Endothelial cell (in vitro differentiated cells): Measurements from ENCODE around the gene SYT2. TPM values are rescaled to one million over a fixed set of nuclear protein-coding genes. Genes with fewer than 3 reads are reported as not detected.
"Not testable (repeated sequence)": the region's sequence is repeated elsewhere in the genome, so short reads cannot be mapped to it uniquely, and the experiment has no call there.

Experiments
- DNase-seq: peaks from one replicate; pipeline ENCODE4 v3.0.0; 2021; ENCODE audit warnings: low spot score
- H3K27ac Mint-ChIP-seq: one replicate; pipeline ENCODE4 v1.8.0; 2021; ENCODE audit warnings: mixed read lengths, inconsistent platforms; ENCODE audit not compliant: unreplicated experiment
- H3K27me3 Mint-ChIP-seq: one replicate; pipeline ENCODE4 v1.8.0; 2021; ENCODE audit warnings: mild to moderate bottlenecking, moderate library complexity, mixed read lengths, inconsistent platforms; ENCODE audit not compliant: unreplicated experiment
- H3K36me3 Mint-ChIP-seq: one replicate; pipeline ENCODE4 v1.8.0; 2021; ENCODE audit warnings: mild to moderate bottlenecking, low read depth, mixed read lengths, inconsistent platforms; ENCODE audit not compliant: unreplicated experiment
- H3K4me1 Mint-ChIP-seq: one replicate; pipeline ENCODE4 v1.8.0; 2021; ENCODE audit warnings: mild to moderate bottlenecking, mixed read lengths, inconsistent platforms; ENCODE audit not compliant: unreplicated experiment
- H3K4me3 Mint-ChIP-seq: one replicate; pipeline ENCODE4 v1.8.0; 2021; ENCODE audit warnings: mild to moderate bottlenecking, mixed read lengths, inconsistent platforms; ENCODE audit not compliant: unreplicated experiment
- H3K9me3 Mint-ChIP-seq: one replicate; pipeline ENCODE4 v1.8.0; 2021; ENCODE audit warnings: mixed read lengths, inconsistent platforms; ENCODE audit not compliant: unreplicated experiment
- CTCF ChIP-seq: fragments of 200-600 bp; sonication (generic); IDR thresholded peaks from one replicate; pipeline ENCODE4 v1.5.0; 2021; ENCODE audit warnings: antibody characterized with exemption; ENCODE audit not compliant: unreplicated experiment
- total RNA-seq: library from RNA; stranded (reverse); fragmentation: NEBNext Ultra II Directional; extraction: Animal tissue kit (Norgen Biotek cat#: 25700); gene quantifications from one replicate; pipeline ENCODE4 v1.2.1, GENCODE V29; 2021; ENCODE audit not compliant: unreplicated experiment

The SYT2 gene
- total RNA-seq, 1 donor from 2014 or later, result 0.33 TPM

- H3K36me3 Mint-ChIP-seq, result no peaks in the 10 kb centered on the region
- H3K9me3 Mint-ChIP-seq, result no peaks in the 10 kb centered on the region
- H3K4me3 Mint-ChIP-seq, result no peak overlapping the region
- H3K27me3 Mint-ChIP-seq, result no peaks in the 10 kb centered on the region
- TF ChIP-seq CTCF, result no peak
- no peaks in the 10 kb centered on the region for H3K4me1 Mint-ChIP-seq
- no peak for DNase-seq
- no peak overlapping the region for H3K27ac Mint-ChIP-seq
Measured at GRCh38 chr1:202561726-202562443, 148.4 kb downstream of the SYT2 start.

GRCh38 chr1:202561240-202561639 is 149.0 kb downstream of the SYT2 start:
- DNase-seq, result no peak
- Mint-ChIP-seq H3K4me3 (no peak overlapping the region), H3K27ac (no peak overlapping the region), H3K36me3 (no peaks in the 10 kb centered on the region), H3K4me1 (no peaks in the 10 kb centered on the region), H3K27me3 (no peaks in the 10 kb centered on the region), H3K9me3 (no peaks in the 10 kb centered on the region)
- no peak for TF ChIP-seq CTCF

GRCh38 chr1:202557662-202558061 is 152.6 kb downstream of the SYT2 start:
- H3K4me1 Mint-ChIP-seq, DNase-seq, H3K27ac Mint-ChIP-seq, H3K36me3 Mint-ChIP-seq, H3K9me3 Mint-ChIP-seq, H3K27me3 Mint-ChIP-seq, H3K4me3 Mint-ChIP-seq: not testable (repeated sequence)

GRCh38 chr1:202556037-202556436 is 154.2 kb downstream of the SYT2 start:
- H3K27me3 Mint-ChIP-seq, H3K4me1 Mint-ChIP-seq, H3K36me3 Mint-ChIP-seq, DNase-seq, H3K27ac Mint-ChIP-seq, H3K4me3 Mint-ChIP-seq, H3K9me3 Mint-ChIP-seq: not testable (repeated sequence)

GRCh38 chr1:202554619-202555018 is 155.6 kb downstream of the SYT2 start:
- not testable (repeated sequence) for DNase-seq, H3K27ac Mint-ChIP-seq, H3K36me3 Mint-ChIP-seq, H3K9me3 Mint-ChIP-seq, H3K27me3 Mint-ChIP-seq, H3K4me3 Mint-ChIP-seq, H3K4me1 Mint-ChIP-seq

GRCh38 chr1:202553560-202554038 is 156.7 kb downstream of the SYT2 start:
- DNase-seq, result no peak
- no peak overlapping the region for H3K27ac Mint-ChIP-seq
- TF ChIP-seq CTCF, result no peak
- no peaks in the 10 kb centered on the region for H3K27me3 Mint-ChIP-seq
- no peaks in the 10 kb centered on the region for H3K36me3 Mint-ChIP-seq
- H3K4me3 Mint-ChIP-seq, result no peak overlapping the region
- H3K9me3 Mint-ChIP-seq, result no peaks in the 10 kb centered on the region
- no peaks in the 10 kb centered on the region for H3K4me1 Mint-ChIP-seq

- H3K9me3 Mint-ChIP-seq, H3K27me3 Mint-ChIP-seq, H3K4me1 Mint-ChIP-seq, DNase-seq, H3K27ac Mint-ChIP-seq, H3K36me3 Mint-ChIP-seq, H3K4me3 Mint-ChIP-seq: not testable (repeated sequence)
Measured at GRCh38 chr1:202553078-202553477, 157.2 kb downstream of the SYT2 start.

- DNase-seq, H3K4me1 Mint-ChIP-seq, H3K4me3 Mint-ChIP-seq, H3K9me3 Mint-ChIP-seq, H3K36me3 Mint-ChIP-seq, H3K27ac Mint-ChIP-seq, H3K27me3 Mint-ChIP-seq: not testable (repeated sequence)
Measured at GRCh38 chr1:202552615-202553014, 157.6 kb downstream of the SYT2 start.
